ENCODE measurements around the gene NUDT7. TPM values are rescaled to one million over a fixed set of nuclear protein-coding genes. Genes with fewer than 3 reads are reported as not detected.

Gene NUDT7
- total RNA-seq, 1 donor from 2014 or later = 5.6 TPM

GRCh38 chr16:77788181-77789084 is 66.1 kb downstream of the NUDT7 start, which contains the start of gene VAT1L:
TSS of gene VAT1L (plus strand) at chr16:77788564. CDS start at chr16:77788683, 119 bp downstream.
- no peaks in the 10 kb centered on the region for H3K9me3 Mint-ChIP-seq
- peak; percentile 0 for DNase-seq (ENCODE audit: low spot score)
- intact Hi-C loops (cut with micrococcal nuclease) = loop anchor here (10.0 kb wide), 1 partner anchor 186 kb away; no protein-coding TSS in a partner anchor
- H3K27ac Mint-ChIP-seq = no peak within 1 kb of the TSS
- H3K4me3 Mint-ChIP-seq = peak within 1 kb of the TSS; percentile 74
- peaks cover 6% of the 10 kb centered on the region for H3K4me1 Mint-ChIP-seq (ENCODE audit: low read depth)
- H3K36me3 Mint-ChIP-seq (ENCODE audit: low read depth) = no peaks in the 10 kb centered on the region
- peaks cover 44% of the 10 kb centered on the region for H3K27me3 Mint-ChIP-seq (ENCODE audit: insufficient read depth)

- Mint-ChIP-seq H3K36me3 (ENCODE audit: low read depth) (no peaks in the 10 kb centered on the region), H3K4me1 (ENCODE audit: low read depth) (peaks cover 6% of the 10 kb centered on the region), H3K27me3 (ENCODE audit: insufficient read depth) (peaks cover 44% of the 10 kb centered on the region), H3K9me3 (no peaks in the 10 kb centered on the region), H3K4me3 (no peak overlapping the region), H3K27ac (no peak overlapping the region)
- intact Hi-C loops (cut with micrococcal nuclease) = loop anchor here (10.0 kb wide), 1 partner anchor 185 kb away; no protein-coding TSS in a partner anchor
- DNase-seq (ENCODE audit: low spot score) = no peak
These were observed 67.0 kb downstream of the NUDT7 start for GRCh38 chr16:77789085-77790008.

GRCh38 chr16:77790009-77790372 is 67.7 kb downstream of the NUDT7 start:
- Mint-ChIP-seq H3K27ac (no peak overlapping the region), H3K4me1 (ENCODE audit: low read depth) (peaks cover 6% of the 10 kb centered on the region), H3K27me3 (ENCODE audit: insufficient read depth) (peaks cover 44% of the 10 kb centered on the region), H3K9me3 (no peaks in the 10 kb centered on the region), H3K36me3 (ENCODE audit: low read depth) (no peaks in the 10 kb centered on the region), H3K4me3 (no peak overlapping the region)
- intact Hi-C loops (cut with micrococcal nuclease) = no loop called here
- no peak for DNase-seq (ENCODE audit: low spot score)

DNA sequence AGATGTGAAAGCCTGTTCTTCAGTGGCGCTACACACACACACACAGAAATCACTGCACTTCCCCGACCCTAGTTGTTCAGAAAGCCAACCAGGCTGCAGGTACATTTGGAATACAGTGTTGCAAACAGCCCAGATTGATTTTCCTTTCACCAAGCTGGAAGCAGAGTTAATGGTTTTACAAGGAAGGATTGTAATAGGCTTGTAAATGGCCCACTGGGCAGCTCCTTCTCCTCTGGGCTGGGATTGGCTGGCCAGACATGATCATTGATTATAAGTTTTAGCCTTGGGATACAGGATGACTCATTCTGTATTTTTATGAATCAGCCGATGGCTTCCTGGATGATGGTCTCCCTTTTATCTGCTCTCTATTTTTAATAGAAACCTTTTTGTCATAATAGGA is 68.6 kb downstream of the NUDT7 start:
- intact Hi-C loops (cut with micrococcal nuclease) = no loop called here
- H3K4me1 Mint-ChIP-seq (ENCODE audit: low read depth) = peaks cover 6% of the 10 kb centered on the region
- H3K27me3 Mint-ChIP-seq (ENCODE audit: insufficient read depth) = peaks cover 44% of the 10 kb centered on the region
- H3K9me3 Mint-ChIP-seq = no peaks in the 10 kb centered on the region
- H3K36me3 Mint-ChIP-seq (ENCODE audit: low read depth) = no peaks in the 10 kb centered on the region
- no peak overlapping the region for H3K27ac Mint-ChIP-seq
- H3K4me3 Mint-ChIP-seq = no peak overlapping the region
- DNase-seq (ENCODE audit: low spot score) = no peak

Other genes starting within 250 kb of the NUDT7 start
- gene VAT1L, start 66.0 kb downstream of the NUDT7 start, total RNA-seq = not detected in 2 replicates